Hepatocyte (in vitro differentiated cells): ENCODE data around the gene NDUFAF8.

ENCODE experiments used
- CTCF ChIP-seq: fragments of 200-600 bp; sonication (generic); IDR thresholded peaks from 2 replicates; pipeline ENCODE4 v1.5.1; 2016; ENCODE audit warnings: antibody characterized with exemption, mild to moderate bottlenecking; ENCODE audit not compliant: poor library complexity
- EZH2 ChIP-seq: fragments of 200-600 bp; sonication (generic); IDR thresholded peaks from 2 replicates; pipeline ENCODE4 v1.6.1; 2016; ENCODE audit warnings: antibody characterized with exemption, mild to moderate bottlenecking, borderline replicate concordance

GRCh38 chr17:81241203-81241602 lies 2.1 kb downstream of the NDUFAF8 start:
- TF ChIP-seq CTCF (no peak), EZH2 (no peak)
